H1 (cell line): ENCODE results near the gene CDC26. TPM values are rescaled to one million over a fixed set of nuclear protein-coding genes. Genes with fewer than 3 reads are reported as not detected.

Experiments used
- CTCF ChIA-PET: fragments of 300-600 bp; sonication (Branson Sonifier 250); formaldehyde crosslinking; loops from one replicate; lab custom pipeline; 2021; ENCODE audit not compliant: partially characterized antibody; lab: Charles Lee
- POLR2A ChIA-PET: fragments of 300-600 bp; sonication (Branson Sonifier 250); formaldehyde crosslinking; loops from one replicate; lab custom pipeline; 2021; ENCODE audit warnings: inconsistent platforms; ENCODE audit not compliant: partially characterized antibody; lab: Charles Lee
- DNase-seq, 2 experiments: peaks; one replicate each; pipeline versions ENCODE4 v3.0.0 to v3.0.0-alpha.2; 2010 to 2022; ENCODE audit warnings: low spot score in 2 of 2, low read depth in 1 of 2, mixed read lengths in 1 of 2
- FAIRE-seq: peaks from 2 replicates; lab custom pipeline; 2011; peaks lifted over from hg19 to GRCh38; lab: Jason Lieb, UNC
- H2AFZ ChIP-seq: 2 replicates; pipeline ENCODE4 v1.8.1; 2012; ENCODE audit warnings: low read length, inconsistent platforms
- H2AK5ac ChIP-seq: 2 replicates; pipeline ENCODE4 v1.6.1; 2013; ENCODE audit warnings: low read depth, low read length
- H2BK120ac ChIP-seq: replicated peaks from 2 replicates; pipeline ENCODE3; 2013; ENCODE audit warnings: low read depth, low read length, inconsistent platforms
- H2BK12ac ChIP-seq: 2 replicates; pipeline ENCODE4 v1.6.1; 2013; ENCODE audit warnings: low read depth, low read length
- H2BK15ac ChIP-seq: 2 replicates; pipeline ENCODE4 v1.6.1; 2013; ENCODE audit warnings: low read length
- H2BK20ac ChIP-seq: 2 replicates; pipeline ENCODE4 v1.6.1; 2013; ENCODE audit warnings: low read length
- H2BK5ac ChIP-seq: 2 replicates; pipeline ENCODE4 v1.6.1; 2013; ENCODE audit warnings: low read depth, low read length
- H3K14ac ChIP-seq: 2 replicates; pipeline ENCODE4 v1.6.1; 2013; ENCODE audit warnings: inconsistent platforms; ENCODE audit not compliant: insufficient read length
- H3K18ac ChIP-seq: 2 replicates; pipeline ENCODE4 v1.6.1; 2013; ENCODE audit warnings: low read length; ENCODE audit errors: extremely low read depth
- H3K23ac ChIP-seq: 2 replicates; pipeline ENCODE4 v1.6.1; 2013; ENCODE audit warnings: inconsistent platforms; ENCODE audit not compliant: insufficient read length
- H3K23me2 ChIP-seq: 2 replicates; pipeline ENCODE4 v1.6.1; 2013; ENCODE audit warnings: low read depth, low read length
- H3K27ac ChIP-seq: 2 replicates; pipeline ENCODE4 v1.6.1; 2011; ENCODE audit warnings: low read depth, low read length, inconsistent platforms
- H3K27me3 ChIP-seq, 4 experiments: replicated peaks in 1 of 4; 1 replicate in 1 of 4; 2 replicates in 3 of 4; pipeline versions ENCODE4 v1.6.1 to v1.8.1; 2011 to 2013; ENCODE audit warnings: low read length in 3 of 4, mild to moderate bottlenecking in 3 of 4, inconsistent platforms in 2 of 4, mixed read lengths in 2 of 4, moderate library complexity in 1 of 4; ENCODE audit not compliant: control insufficient read depth in 3 of 4, insufficient read depth in 3 of 4; ENCODE audit errors: extremely low read depth in 1 of 4
- H3K36me3 ChIP-seq, 4 experiments: 2 replicates each; pipeline versions ENCODE4 v1.6.1 to v1.8.1; 2011 to 2013; ENCODE audit warnings: mild to moderate bottlenecking in 4 of 4, low read length in 3 of 4, moderate library complexity in 2 of 4, control low read depth in 1 of 4, inconsistent platforms in 1 of 4; ENCODE audit not compliant: insufficient read depth in 4 of 4, control insufficient read depth in 2 of 4
- H3K4ac ChIP-seq: replicated peaks from 2 replicates; pipeline ENCODE3; 2013; ENCODE audit warnings: low read length, low read depth, mixed read lengths, inconsistent platforms; ENCODE audit not compliant: insufficient read length
- H3K4me1 ChIP-seq, 4 experiments: replicated peaks in 1 of 4; 1 replicate in 1 of 4; 2 replicates in 3 of 4; pipeline versions ENCODE4 v1.6.1 to v1.8.1; 2011 to 2013; ENCODE audit warnings: low read length in 3 of 4, inconsistent platforms in 2 of 4, mixed read lengths in 1 of 4; ENCODE audit not compliant: insufficient read depth in 4 of 4, control insufficient read depth in 3 of 4
- H3K4me2 ChIP-seq, 2 experiments: 2 replicates each; pipeline versions ENCODE4 v1.6.1 to v1.8.1; 2011 to 2013; ENCODE audit warnings: low read depth in 2 of 2, low read length in 2 of 2, control low read depth in 1 of 2, inconsistent platforms in 1 of 2, mild to moderate bottlenecking in 1 of 2; ENCODE audit not compliant: insufficient read depth in 1 of 2
- H3K4me3 ChIP-seq, 4 experiments: fragments of 200-600, 300-600 bp in 1 of 4; sonication (generic), shearing (Covaris generic), sonication (Bioruptor Twin) in 1 of 4; 2 replicates each; pipeline versions ENCODE4 v1.5.1 to v1.8.1; 2011 to 2016; ENCODE audit warnings: low read length in 4 of 4, low read depth in 3 of 4, control low read depth in 2 of 4, inconsistent platforms in 2 of 4, mild to moderate bottlenecking in 2 of 4, mixed read lengths in 1 of 4, moderate library complexity in 1 of 4; ENCODE audit not compliant: insufficient read depth in 2 of 4; ENCODE audit errors: extremely low read depth in 1 of 4
- H3K56ac ChIP-seq: replicated peaks from 2 replicates; pipeline ENCODE3; 2013; ENCODE audit warnings: low read depth, mild to moderate bottlenecking, mixed read lengths, low read length, inconsistent platforms; ENCODE audit not compliant: insufficient read length
- H3K79me1 ChIP-seq: 2 replicates; pipeline ENCODE4 v1.6.1; 2013; ENCODE audit warnings: low read depth, low read length, control low read depth
- H3K79me2 ChIP-seq, 2 experiments: 2 replicates each; pipeline versions ENCODE4 v1.6.1 to v1.8.1; 2012 to 2013; ENCODE audit warnings: low read length in 2 of 2, mild to moderate bottlenecking in 2 of 2, inconsistent platforms in 1 of 2; ENCODE audit not compliant: insufficient read depth in 2 of 2, control insufficient read depth in 1 of 2
- H3K9ac ChIP-seq, 4 experiments: replicated peaks in 1 of 4; 1 replicate in 1 of 4; 2 replicates in 3 of 4; pipeline versions ENCODE4 v1.6.1 to v1.8.1; 2011 to 2013; ENCODE audit warnings: low read depth in 3 of 4, low read length in 3 of 4, control low read depth in 2 of 4, mild to moderate bottlenecking in 2 of 4, moderate library complexity in 2 of 4, inconsistent platforms in 1 of 4; ENCODE audit errors: extremely low read depth in 1 of 4
- H3K9me3 ChIP-seq, 2 experiments: 2 replicates each; pipeline versions ENCODE4 v1.6.1 to v1.8.1; 2012 to 2013; ENCODE audit warnings: mild to moderate bottlenecking in 2 of 2, moderate library complexity in 2 of 2, control low read depth in 1 of 2, inconsistent platforms in 1 of 2, low read depth in 1 of 2, low read length in 1 of 2, mixed read lengths in 1 of 2; ENCODE audit not compliant: insufficient read depth in 2 of 2
- H4K20me1 ChIP-seq, 2 experiments: replicated peaks in 1 of 2; 2 replicates each; pipeline versions ENCODE3 to v1.8.1; 2011 to 2013; ENCODE audit warnings: inconsistent platforms in 2 of 2, low read length in 2 of 2, mild to moderate bottlenecking in 1 of 2; ENCODE audit not compliant: insufficient read depth in 2 of 2, control insufficient read depth in 1 of 2
- H4K5ac ChIP-seq: 2 replicates; pipeline ENCODE4 v1.6.1; 2013; ENCODE audit warnings: low read length, low read depth, mixed read lengths, inconsistent platforms; ENCODE audit not compliant: insufficient read length
- H4K8ac ChIP-seq: 2 replicates; pipeline ENCODE4 v1.8.0; 2013; ENCODE audit warnings: mild to moderate bottlenecking, moderate library complexity, low read length, inconsistent platforms; ENCODE audit not compliant: insufficient read depth; ENCODE audit errors: extremely low read depth
- H4K91ac ChIP-seq: replicated peaks from 2 replicates; pipeline ENCODE3; 2013; ENCODE audit warnings: low read length, mixed read lengths, inconsistent platforms; ENCODE audit not compliant: insufficient read length
- FOSL1 ChIP-seq: IDR thresholded peaks from 2 replicates; pipeline ENCODE4 v1.6.1; 2011; ENCODE audit warnings: mild to moderate bottlenecking, low read depth, low read length, moderate library complexity; ENCODE audit not compliant: insufficient read depth
- GABPA ChIP-seq: IDR thresholded peaks from 2 replicates; pipeline ENCODE4 v1.6.1; 2011; ENCODE audit warnings: mild to moderate bottlenecking, low read length, moderate library complexity, borderline replicate concordance; ENCODE audit not compliant: insufficient read depth
- KDM1A ChIP-seq: fragments of 200-600, 300-600 bp; sonication (generic); IDR thresholded peaks from 2 replicates; pipeline ENCODE4 v1.7.1; 2016; ENCODE audit warnings: mild to moderate bottlenecking, low read length, borderline replicate concordance
- SP1 ChIP-seq: IDR thresholded peaks from 2 replicates; pipeline ENCODE4 v1.6.1; 2011; ENCODE audit warnings: low read depth, low read length
- SUZ12 ChIP-seq: fragments of 200-600 bp; sonication (generic); IDR thresholded peaks from 2 replicates; pipeline ENCODE4 v1.6.1; 2012; ENCODE audit warnings: mild to moderate bottlenecking, inconsistent platforms, low read length, moderate library complexity, mixed read lengths
- TEAD4 ChIP-seq: IDR thresholded peaks from 2 replicates; pipeline ENCODE4 v1.6.1; 2012; ENCODE audit warnings: low read depth, low read length, inconsistent platforms, mixed read lengths
- polyA plus RNA-seq, 7 experiments: library from polyadenylated mRNA; depleted of rRNA in 3 of 7; stranded (reverse) in 5 of 7; unstranded in 2 of 7; fragments of >200 nt in 5 of 7; fragments of 200-250 nt in 2 of 7; gene quantifications; 1 replicate in 5 of 7; 2 replicates in 1 of 7; 4 replicates in 1 of 7; pipeline versions ENCODE4 v1.2.1 to v1.2.3, GENCODE V29; 2011 to 2013; ENCODE audit warnings: missing spikeins in 2 of 7, mixed read lengths in 2 of 7
- total RNA-seq: library from RNA; stranded (reverse); fragmentation: NEBNext Ultra II Directional; extraction: Animal tissue kit (Norgen Biotek cat#: 25700); gene quantifications from 2 replicates; pipeline ENCODE4 v1.2.1, GENCODE V29; 2021

Gene CDC26
- total and polyA plus RNA-seq, 2 of the 8 experiments (the other 6 are each of a cell fraction or from before 2014, with no cell fraction given), result 31.5 to 41.9 TPM

DNA sequence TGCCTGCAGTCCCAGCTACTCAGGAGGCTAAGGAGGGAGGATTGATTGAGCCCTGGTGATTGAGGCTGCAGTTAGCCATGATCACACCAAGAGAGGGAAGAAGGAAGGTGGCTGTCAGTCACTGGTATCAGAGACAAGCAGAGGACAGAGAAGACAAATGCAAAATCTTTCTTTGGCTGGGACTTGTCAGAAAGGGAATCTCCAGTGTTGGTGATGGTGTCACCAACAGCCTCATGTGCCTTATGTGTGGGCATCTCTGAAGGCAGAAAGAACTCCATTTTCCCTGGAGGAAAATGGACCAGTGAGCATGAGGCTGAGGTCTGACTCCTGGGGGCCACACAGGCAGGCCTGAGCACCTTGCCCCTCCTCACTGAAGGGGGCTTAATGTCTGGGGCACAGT lies 39.9 kb upstream of the CDC26 start:
- H2BK120ac ChIP-seq, result no peak overlapping the region
- no peak for TF ChIP-seq FOSL1
- no peak for TF ChIP-seq KDM1A
- no peak for TF ChIP-seq GABPA
- TF ChIP-seq SP1, result no peak
- no peak for TF ChIP-seq SUZ12
- no peak for TF ChIP-seq TEAD4
- no peak overlapping the region for H3K4me3 ChIP-seq
- H3K9ac ChIP-seq, result no peak overlapping the region
- H3K23ac ChIP-seq, result no peak overlapping the region
- no peak overlapping the region for H2BK5ac ChIP-seq
- no peak overlapping the region for H2AK5ac ChIP-seq
- H4K91ac ChIP-seq, result no peak overlapping the region
- H4K5ac ChIP-seq, result no peak overlapping the region
- no peaks in the 10 kb centered on the region for H3K9me3 ChIP-seq
- no peak overlapping the region for H3K4ac ChIP-seq
- H3K18ac ChIP-seq, result no peak overlapping the region
- FAIRE-seq, result no peak
- no peaks in the 10 kb centered on the region for H3K4me1 ChIP-seq
- no peaks in the 10 kb centered on the region for H3K79me2 ChIP-seq
- ChIA-PET CTCF (interaction anchor here (0.6 to 1.9 kb wide), 5 partner anchors 16 to 90 kb away, joined by 3 to 4 read pairs (median 3); no protein-coding TSS in a partner anchor), POLR2A (interaction anchor here (1.1 kb wide), 1 partner anchor 9 kb away, joined by 3 read pairs; no protein-coding TSS in a partner anchor)
- no peaks in the 10 kb centered on the region for H4K20me1 ChIP-seq
- H2AFZ ChIP-seq, result no peak overlapping the region
- no peak overlapping the region for H2BK20ac ChIP-seq
- H3K56ac ChIP-seq, result no peak overlapping the region
- H3K79me1 ChIP-seq, result no peaks in the 10 kb centered on the region
- H3K14ac ChIP-seq, result no peak overlapping the region
- no peak overlapping the region for H2BK12ac ChIP-seq
- H3K36me3 ChIP-seq, result no peaks in the 10 kb centered on the region
- H3K27ac ChIP-seq, result no peak overlapping the region
- H3K4me2 ChIP-seq, result no peak overlapping the region
- peaks cover 0 to 2% (median 0%) of the 10 kb centered on the region in 4 experiments; a peak in 2 of 7 replicates for H3K27me3 ChIP-seq
- H3K23me2 ChIP-seq, result no peaks in the 10 kb centered on the region; the same call in 1 of the 2 replicates
- H2BK15ac ChIP-seq, result no peak overlapping the region
- no peak overlapping the region for H4K8ac ChIP-seq
- no peak for DNase-seq
